ENCODE results near the gene SLC16A12.

GRCh38 chr10:89494068-89494467 is 41.3 kb downstream of the SLC16A12 start:
- TF ChIP-seq GABPA (IDR thresholded peaks at IDR 0.05; ENCODE audit: borderline replicate concordance, insufficient read depth, low read length) (no peak), SP1 (IDR thresholded peaks at IDR 0.05; ENCODE audit: low read depth, low read length) (no peak), CHD1 (IDR thresholded peaks at IDR 0.05; ENCODE audit: low read depth, low read length) (no peak), CTCF (IDR thresholded peaks at IDR 0.05; ENCODE audit: control extremely low read depth in 1 of 3, insufficient read depth in 1 of 3, low read depth in 1 of 3, low read length in 3 of 3) (no peak), EP300 (IDR thresholded peaks at IDR 0.05; ENCODE audit: borderline replicate concordance in 1 of 2, low read depth in 2 of 2, low read length in 2 of 2) (no peak), TEAD4 (IDR thresholded peaks at IDR 0.05; ENCODE audit: low read depth, low read length) (no peak), PHF8 (conservative IDR thresholded peaks at IDR 0.05; ENCODE audit: low read depth, low read length) (no peak), TAF7 (optimal IDR thresholded peaks at IDR 0.05; ENCODE audit: borderline replicate concordance, low read depth, low read length) (no peak)
- TF ChIP-seq, protein P1, sequence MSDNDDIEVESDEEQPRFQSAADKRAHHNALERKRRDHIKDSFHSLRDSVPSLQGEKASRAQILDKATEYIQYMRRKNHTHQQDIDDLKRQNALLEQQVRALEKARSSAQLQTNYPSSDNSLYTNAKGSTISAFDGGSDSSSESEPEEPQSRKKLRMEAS (IDR thresholded peaks at IDR 0.05) = no peak

Measured in H1 (cell line).